GM12875 (cell line): Measurements from ENCODE around the gene CCDC85C.

ENCODE experiments used
- H3K4me3 ChIP-seq: one replicate; pipeline ENCODE4 v1.5.1; 2011; ENCODE audit warnings: low read depth, low read length, control low read depth
- TF ChIP-seq, protein P1 (sequence below): IDR thresholded peaks from 2 replicates; pipeline ENCODE4 v1.5.1; 2011; ENCODE audit warnings: low read depth, mild to moderate bottlenecking, control low read depth, inconsistent platforms, low read length, moderate library complexity, borderline replicate concordance; ENCODE audit not compliant: insufficient read depth

The CCDC85C gene

DNA sequence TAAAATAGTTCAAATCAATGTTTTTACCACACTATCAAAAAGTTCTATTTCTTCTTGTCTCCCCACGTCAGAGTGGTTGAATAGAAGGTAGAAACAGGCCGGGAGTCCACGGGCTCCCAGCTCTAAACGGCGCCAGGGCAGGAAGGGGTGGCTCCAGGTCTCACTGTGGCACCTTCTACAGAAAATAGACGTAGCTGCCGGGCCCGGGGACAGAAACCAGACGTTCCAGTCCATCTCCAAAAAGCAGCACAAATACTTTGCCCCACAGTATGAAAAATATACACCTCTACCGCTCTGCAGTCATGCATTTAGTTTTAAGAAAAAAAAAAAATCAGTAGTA, 91.9 kb downstream of the CCDC85C start:
- H3K4me3 ChIP-seq = no peak overlapping the region
- TF ChIP-seq, protein P1, sequence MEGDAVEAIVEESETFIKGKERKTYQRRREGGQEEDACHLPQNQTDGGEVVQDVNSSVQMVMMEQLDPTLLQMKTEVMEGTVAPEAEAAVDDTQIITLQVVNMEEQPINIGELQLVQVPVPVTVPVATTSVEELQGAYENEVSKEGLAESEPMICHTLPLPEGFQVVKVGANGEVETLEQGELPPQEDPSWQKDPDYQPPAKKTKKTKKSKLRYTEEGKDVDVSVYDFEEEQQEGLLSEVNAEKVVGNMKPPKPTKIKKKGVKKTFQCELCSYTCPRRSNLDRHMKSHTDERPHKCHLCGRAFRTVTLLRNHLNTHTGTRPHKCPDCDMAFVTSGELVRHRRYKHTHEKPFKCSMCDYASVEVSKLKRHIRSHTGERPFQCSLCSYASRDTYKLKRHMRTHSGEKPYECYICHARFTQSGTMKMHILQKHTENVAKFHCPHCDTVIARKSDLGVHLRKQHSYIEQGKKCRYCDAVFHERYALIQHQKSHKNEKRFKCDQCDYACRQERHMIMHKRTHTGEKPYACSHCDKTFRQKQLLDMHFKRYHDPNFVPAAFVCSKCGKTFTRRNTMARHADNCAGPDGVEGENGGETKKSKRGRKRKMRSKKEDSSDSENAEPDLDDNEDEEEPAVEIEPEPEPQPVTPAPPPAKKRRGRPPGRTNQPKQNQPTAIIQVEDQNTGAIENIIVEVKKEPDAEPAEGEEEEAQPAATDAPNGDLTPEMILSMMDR = no peak

DNA sequence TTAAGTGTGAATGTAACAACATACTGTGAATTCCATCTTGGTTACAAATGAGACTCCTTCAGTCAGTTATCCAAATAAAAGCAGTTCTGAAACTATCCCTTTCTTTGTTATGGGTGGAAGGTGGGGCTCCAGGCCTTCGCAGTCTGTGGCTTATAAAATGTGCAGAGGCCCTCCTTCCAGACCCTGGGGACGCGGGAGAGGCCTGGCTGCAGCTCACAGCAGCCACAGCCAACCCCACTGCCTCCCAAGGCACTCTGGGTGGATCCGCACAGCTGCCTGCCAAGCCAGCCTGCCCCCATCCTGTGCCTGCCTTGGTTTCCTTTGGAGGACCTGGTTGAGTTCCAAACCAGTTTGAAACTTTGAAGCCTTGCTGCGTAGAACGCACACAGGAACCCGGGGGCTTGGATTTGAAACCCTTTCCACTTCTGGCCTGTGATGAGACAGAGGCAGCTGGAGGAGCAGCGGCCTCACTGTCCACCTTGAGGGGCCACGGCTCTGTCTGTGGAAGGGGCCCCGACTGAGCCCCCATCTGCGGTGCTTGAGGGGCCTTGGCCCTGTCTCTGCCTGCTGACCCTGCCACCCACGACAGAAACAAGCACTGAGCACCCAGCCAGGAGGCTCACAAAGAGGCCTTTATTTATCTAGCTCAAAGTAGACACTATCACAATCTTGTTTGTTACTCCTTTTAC, 92.4 kb downstream of the CCDC85C start:
- no peak overlapping the region for H3K4me3 ChIP-seq
- TF ChIP-seq, protein P1 = no peak

DNA sequence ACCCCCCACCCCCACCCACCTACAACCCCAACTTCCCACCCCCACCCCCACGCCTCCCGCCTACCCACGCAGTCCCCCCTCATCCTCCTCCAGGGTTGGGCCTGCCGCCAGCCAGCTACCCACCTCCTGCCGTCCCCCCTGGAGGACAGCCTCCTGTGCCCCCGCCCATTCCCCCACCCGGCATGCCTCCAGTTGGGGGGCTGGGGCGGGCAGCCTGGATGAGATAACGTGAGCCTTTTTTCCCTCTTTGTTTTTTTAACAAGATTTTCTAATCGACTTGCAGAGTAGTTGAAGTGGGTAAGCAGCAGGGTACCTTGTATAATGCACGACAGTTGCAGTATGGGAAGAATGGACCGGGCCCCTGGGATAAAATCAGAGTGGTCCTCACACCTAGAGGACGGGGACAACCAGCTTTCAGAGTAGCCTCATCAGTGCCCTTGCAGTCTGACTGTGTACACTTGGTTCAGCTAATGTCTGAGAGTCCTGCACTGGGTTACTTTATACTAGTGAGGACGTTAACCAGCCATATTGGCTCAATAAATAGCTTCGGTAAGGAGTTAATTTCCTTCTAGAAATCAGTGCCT, 93.4 kb downstream of the CCDC85C start:
- no peak overlapping the region for H3K4me3 ChIP-seq
- TF ChIP-seq, protein P1 = no peak

DNA sequence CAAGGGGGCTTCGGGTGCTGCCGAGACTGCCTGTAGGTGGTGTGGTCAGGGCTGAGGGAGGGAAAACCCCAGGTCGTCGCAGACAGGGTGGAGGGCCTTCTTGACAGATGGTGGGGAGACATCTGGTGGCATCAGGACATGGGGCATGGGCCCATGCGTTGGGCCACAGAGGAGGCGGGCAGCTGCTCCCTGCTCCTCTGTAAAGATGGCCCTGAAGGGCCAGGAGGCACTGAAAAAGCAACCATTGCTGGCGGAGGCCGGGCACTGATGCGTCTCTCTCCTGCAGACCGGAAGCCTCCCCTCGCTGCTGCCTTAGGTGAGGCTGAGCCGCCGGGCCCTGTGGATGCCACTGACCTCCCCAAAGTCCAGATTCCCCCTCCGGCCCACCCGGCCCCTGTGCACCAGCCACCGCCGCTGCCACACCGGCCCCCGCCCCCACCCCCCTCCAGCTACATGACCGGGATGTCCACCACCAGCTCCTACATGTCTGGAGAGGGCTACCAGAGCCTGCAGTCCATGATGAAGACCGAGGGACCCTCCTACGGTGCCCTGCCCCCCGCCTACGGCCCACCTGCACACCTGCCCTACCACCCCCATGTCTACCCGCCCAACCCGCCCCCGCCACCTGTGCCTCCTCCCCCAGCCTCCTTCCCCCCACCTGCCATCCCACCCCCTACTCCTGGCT, 94.0 kb downstream of the CCDC85C start:
- TF ChIP-seq, protein P1 = no peak
- H3K4me3 ChIP-seq = no peak overlapping the region

DNA sequence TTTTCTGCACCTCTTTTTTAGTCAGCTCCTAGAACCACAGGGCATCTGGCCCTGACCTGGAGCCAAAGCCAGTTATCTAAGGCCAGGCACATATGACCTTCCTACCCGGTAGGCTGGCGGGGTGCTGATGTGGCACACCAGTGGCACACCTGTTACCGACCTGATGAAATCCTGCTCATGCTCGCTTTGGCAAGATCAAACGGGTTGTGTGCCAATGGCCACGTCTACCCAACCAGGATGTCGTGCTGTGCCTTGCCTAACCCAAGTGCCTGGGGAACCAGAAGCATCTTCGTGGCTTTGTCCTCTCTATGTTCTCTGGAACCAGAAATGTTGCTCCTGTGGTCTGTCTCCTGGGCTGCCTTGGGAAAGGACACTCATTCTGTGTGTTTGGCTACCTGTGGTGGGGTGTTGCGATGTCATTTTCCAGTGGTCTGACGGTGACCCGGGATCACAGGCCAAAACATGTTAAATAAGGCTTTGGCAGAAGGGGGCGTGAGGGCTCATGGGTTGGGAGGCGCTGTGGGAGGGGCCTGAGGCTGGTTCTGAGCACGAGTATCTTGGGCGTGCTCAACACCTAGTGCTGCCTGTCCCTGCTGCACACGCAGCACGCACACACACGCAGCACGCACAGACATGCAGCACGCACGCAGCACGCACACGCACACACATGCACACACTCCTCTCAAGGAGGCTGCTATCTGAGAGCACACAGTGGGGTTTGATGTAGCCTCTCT, 94.9 kb downstream of the CCDC85C start:
- H3K4me3 ChIP-seq = no peak overlapping the region
- TF ChIP-seq, protein P1 = no peak

DNA sequence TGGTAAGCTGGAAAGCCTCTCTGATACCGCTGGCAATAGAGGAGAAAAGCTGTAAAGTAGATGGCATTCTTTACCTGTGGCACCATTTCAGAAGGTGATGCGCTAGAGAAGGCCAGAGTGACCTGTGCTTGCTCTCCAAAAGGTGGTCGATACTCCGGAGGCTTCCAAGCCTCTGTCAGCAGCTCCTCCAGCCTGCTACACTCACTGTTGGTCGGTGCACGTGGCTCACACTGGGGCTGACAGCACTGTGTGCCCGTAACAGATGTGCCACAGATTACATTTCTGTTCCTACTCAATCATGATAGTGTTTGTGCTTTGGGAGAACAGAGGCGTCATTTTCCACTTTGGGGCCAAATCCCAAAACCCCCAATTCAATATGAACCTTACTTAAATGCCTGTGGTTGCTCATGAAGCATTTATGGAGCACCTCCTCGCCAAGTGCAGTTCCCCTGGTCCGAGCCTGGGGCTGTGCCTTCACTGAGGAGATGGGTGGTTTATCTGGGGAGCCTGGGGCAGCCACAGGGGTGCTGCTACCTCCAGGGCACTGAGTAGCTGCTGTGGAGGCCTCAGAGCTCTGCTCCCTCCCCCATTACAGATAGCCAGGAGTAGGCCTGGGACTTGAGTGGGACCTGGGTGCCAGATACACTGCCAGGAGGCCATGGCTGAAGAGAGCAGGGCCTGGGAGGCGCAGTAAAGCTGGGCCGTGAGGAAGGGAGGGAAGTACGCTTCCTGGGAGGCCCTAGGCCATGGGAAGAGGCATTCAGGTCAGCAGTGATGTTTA, 96.0 kb downstream of the CCDC85C start:
- TF ChIP-seq, protein P1 = no peak
- H3K4me3 ChIP-seq = no peak overlapping the region
